ENCODE results near the gene EVA1A. TPM values are rescaled to one million over a fixed set of nuclear protein-coding genes. Genes with fewer than 3 reads are reported as not detected.

EVA1A gene
- total RNA-seq, 2 experiments from 2014 or later: not detected

- H3K36me3 Mint-ChIP-seq (ENCODE audit: low read depth): no peaks in the 10 kb centered on the region
- CTCF ChIA-PET: no interaction called here
- no peak for DNase-seq
- intact Hi-C loops (cut with micrococcal nuclease): no loop called here
- no peaks in the 10 kb centered on the region for H3K4me1 Mint-ChIP-seq (ENCODE audit: low read depth)
- no peak overlapping the region for H3K27ac Mint-ChIP-seq
- peaks cover 5% of the 10 kb centered on the region for H3K27me3 Mint-ChIP-seq (ENCODE audit: low read depth)
- H3K9me3 Mint-ChIP-seq: peaks cover 11% of the 10 kb centered on the region
- no peak overlapping the region for H3K4me3 Mint-ChIP-seq
Observed at GRCh38 chr2:75516378-75517360, 44.1 kb downstream of the EVA1A start.

- intact Hi-C loops (cut with micrococcal nuclease): no loop called here
- DNase-seq: no peak
- no peak overlapping the region for H3K4me3 Mint-ChIP-seq
- CTCF ChIA-PET: no interaction called here
- no peak overlapping the region for H3K27ac Mint-ChIP-seq
- H3K36me3 Mint-ChIP-seq (ENCODE audit: low read depth): no peaks in the 10 kb centered on the region
- H3K4me1 Mint-ChIP-seq (ENCODE audit: low read depth): no peaks in the 10 kb centered on the region
- peaks cover 11% of the 10 kb centered on the region for H3K9me3 Mint-ChIP-seq
- H3K27me3 Mint-ChIP-seq (ENCODE audit: low read depth): peaks cover 5% of the 10 kb centered on the region
Observed at GRCh38 chr2:75515584-75516368, 45.0 kb downstream of the EVA1A start.

GRCh38 chr2:75513616-75514170, 47.0 kb downstream of the EVA1A start:
- Mint-ChIP-seq H3K36me3 (ENCODE audit: low read depth) (no peaks in the 10 kb centered on the region), H3K4me3 (no peak overlapping the region), H3K9me3 (peaks cover 13% of the 10 kb centered on the region), H3K27ac (no peak overlapping the region), H3K4me1 (ENCODE audit: low read depth) (no peaks in the 10 kb centered on the region), H3K27me3 (ENCODE audit: low read depth) (peaks cover 5% of the 10 kb centered on the region)
- no peak for DNase-seq
- intact Hi-C loops (cut with micrococcal nuclease): no loop called here
- CTCF ChIA-PET: no interaction called here

GRCh38 chr2:75512455-75513212, 48.1 kb downstream of the EVA1A start:
- no peaks in the 10 kb centered on the region for H3K36me3 Mint-ChIP-seq (ENCODE audit: low read depth)
- no peak for DNase-seq
- no peaks in the 10 kb centered on the region for H3K4me1 Mint-ChIP-seq (ENCODE audit: low read depth)
- no peak overlapping the region for H3K27ac Mint-ChIP-seq
- peaks cover 2% of the 10 kb centered on the region for H3K27me3 Mint-ChIP-seq (ENCODE audit: low read depth)
- intact Hi-C loops (cut with micrococcal nuclease): no loop called here
- peaks cover 19% of the 10 kb centered on the region for H3K9me3 Mint-ChIP-seq
- H3K4me3 Mint-ChIP-seq: no peak overlapping the region
- CTCF ChIA-PET: no interaction called here

GRCh38 chr2:75506101-75506697, 54.5 kb downstream of the EVA1A start:
- Mint-ChIP-seq H3K4me1 (ENCODE audit: low read depth) (no peaks in the 10 kb centered on the region), H3K27me3 (ENCODE audit: low read depth) (peaks cover 8% of the 10 kb centered on the region), H3K9me3 (peaks cover 8% of the 10 kb centered on the region), H3K36me3 (ENCODE audit: low read depth) (no peaks in the 10 kb centered on the region), H3K4me3 (no peak overlapping the region), H3K27ac (no peak overlapping the region)
- intact Hi-C loops (cut with micrococcal nuclease): no loop called here
- no peak for DNase-seq
- CTCF ChIA-PET: no interaction called here

GRCh38 chr2:75505012-75505411, 55.7 kb downstream of the EVA1A start:
- H3K27ac Mint-ChIP-seq: no peak overlapping the region
- intact Hi-C loops (cut with micrococcal nuclease): no loop called here
- peaks cover 8% of the 10 kb centered on the region for H3K9me3 Mint-ChIP-seq
- no peak overlapping the region for H3K4me3 Mint-ChIP-seq
- H3K27me3 Mint-ChIP-seq (ENCODE audit: low read depth): peaks cover 8% of the 10 kb centered on the region
- CTCF ChIA-PET: no interaction called here
- no peak for DNase-seq
- no peaks in the 10 kb centered on the region for H3K36me3 Mint-ChIP-seq (ENCODE audit: low read depth)
- no peaks in the 10 kb centered on the region for H3K4me1 Mint-ChIP-seq (ENCODE audit: low read depth)

GRCh38 chr2:75503048-75503607, 57.6 kb downstream of the EVA1A start:
- CTCF ChIA-PET: no interaction called here
- intact Hi-C loops (cut with micrococcal nuclease): no loop called here
- H3K4me3 Mint-ChIP-seq: no peak overlapping the region
- no peak for DNase-seq
- no peaks in the 10 kb centered on the region for H3K36me3 Mint-ChIP-seq (ENCODE audit: low read depth)
- no peaks in the 10 kb centered on the region for H3K4me1 Mint-ChIP-seq (ENCODE audit: low read depth)
- peaks cover 3% of the 10 kb centered on the region for H3K9me3 Mint-ChIP-seq
- peaks cover 5% of the 10 kb centered on the region for H3K27me3 Mint-ChIP-seq (ENCODE audit: low read depth)
- no peak overlapping the region for H3K27ac Mint-ChIP-seq

- CTCF ChIA-PET: no interaction called here
- Mint-ChIP-seq H3K36me3 (ENCODE audit: low read depth) (no peaks in the 10 kb centered on the region), H3K4me1 (ENCODE audit: low read depth) (no peaks in the 10 kb centered on the region), H3K27ac (no peak overlapping the region), H3K4me3 (no peak overlapping the region), H3K27me3 (ENCODE audit: low read depth) (peaks cover 5% of the 10 kb centered on the region), H3K9me3 (no peaks in the 10 kb centered on the region)
- intact Hi-C loops (cut with micrococcal nuclease): no loop called here
- no peak for DNase-seq
Observed at GRCh38 chr2:75500633-75501032, 60.1 kb downstream of the EVA1A start.

GRCh38 chr2:75499534-75499933, 61.2 kb downstream of the EVA1A start:
- Mint-ChIP-seq H3K9me3 (no peaks in the 10 kb centered on the region), H3K36me3 (ENCODE audit: low read depth) (no peaks in the 10 kb centered on the region), H3K4me1 (ENCODE audit: low read depth) (no peaks in the 10 kb centered on the region), H3K4me3 (no peak overlapping the region), H3K27me3 (ENCODE audit: low read depth) (peaks cover 5% of the 10 kb centered on the region), H3K27ac (no peak overlapping the region)
- no peak for DNase-seq
- CTCF ChIA-PET: no interaction called here
- intact Hi-C loops (cut with micrococcal nuclease): no loop called here

GRCh38 chr2:75498907-75499306, 61.8 kb downstream of the EVA1A start:
- DNase-seq: no peak
- Mint-ChIP-seq H3K4me3 (no peak overlapping the region), H3K27me3 (ENCODE audit: low read depth) (peaks cover 2% of the 10 kb centered on the region), H3K27ac (no peak overlapping the region), H3K36me3 (ENCODE audit: low read depth) (no peaks in the 10 kb centered on the region), H3K4me1 (ENCODE audit: low read depth) (no peaks in the 10 kb centered on the region), H3K9me3 (no peaks in the 10 kb centered on the region)
- intact Hi-C loops (cut with micrococcal nuclease): no loop called here
- CTCF ChIA-PET: no interaction called here

GRCh38 chr2:75497256-75497655, 63.5 kb downstream of the EVA1A start:
- H3K27me3 Mint-ChIP-seq (ENCODE audit: low read depth): peaks cover 4% of the 10 kb centered on the region
- no peaks in the 10 kb centered on the region for H3K4me1 Mint-ChIP-seq (ENCODE audit: low read depth)
- H3K36me3 Mint-ChIP-seq (ENCODE audit: low read depth): no peaks in the 10 kb centered on the region
- no peaks in the 10 kb centered on the region for H3K9me3 Mint-ChIP-seq
- intact Hi-C loops (cut with micrococcal nuclease): no loop called here
- no peak overlapping the region for H3K4me3 Mint-ChIP-seq
- DNase-seq: no peak
- CTCF ChIA-PET: interaction anchor here (0.8 kb wide), 1 partner anchor 32 kb away, joined by 6 read pairs; no protein-coding TSS in a partner anchor
- H3K27ac Mint-ChIP-seq: no peak overlapping the region

Data from activated naive CD4-positive, alpha-beta T cell treated with anti-CD3 and anti-CD28 coated beads for 36 hours (primary cell).